K562 (cell line): ENCODE measurements around the gene PHKG1. TPM values are rescaled to one million over a fixed set of nuclear protein-coding genes. Genes with fewer than 3 reads are reported as not detected.
A peak's percentile ranks its signal among the peaks of the same experiment; 100 is the strongest.

Experiments used
- CREM ChIP-seq: IDR thresholded peaks from 2 replicates; pipeline ENCODE4 v1.6.1; 2014; ENCODE audit warnings: antibody characterized with exemption, low read depth
- CTCF ChIP-seq, 3 experiments: IDR thresholded peaks in 2 of 3; conservative IDR thresholded peaks in 1 of 3; 2 replicates each; pipeline ENCODE4 v1.5.1; 2011 to 2012; ENCODE audit warnings: low read length in 3 of 3, mild to moderate bottlenecking in 3 of 3, control low read depth in 2 of 3, improper control_type of control experiment in 1 of 3, inconsistent platforms in 1 of 3, low read depth in 1 of 3, mixed read lengths in 1 of 3, moderate library complexity in 1 of 3; ENCODE audit not compliant: insufficient read depth in 2 of 3
- ETV5 ChIP-seq: sonication (generic); formaldehyde crosslinking; IDR thresholded peaks from 2 replicates; pipeline ENCODE4 v1.4.0; 2020; ENCODE audit warnings: low read depth, mild to moderate bottlenecking, missing genetic modification reagents
- FIP1L1 ChIP-seq: fragments of 200-400 bp; formaldehyde crosslinking; IDR thresholded peaks from 2 replicates; pipeline ENCODE4 v1.6.1; 2018; ENCODE audit warnings: mild to moderate bottlenecking, low read depth, low read length; ENCODE audit not compliant: poor library complexity, severe bottlenecking
- HEY1 ChIP-seq: fragments of 250-450 bp; sonication (Bioruptor Pico); IDR thresholded peaks from 2 replicates; pipeline ENCODE4 v1.5.0; 2020; ENCODE audit warnings: mild to moderate bottlenecking, moderate library complexity, borderline replicate concordance
- MEIS2 ChIP-seq: fragments of 450-650 bp; IDR thresholded peaks from 2 replicates; pipeline ENCODE4 v1.6.1; 2014; ENCODE audit warnings: mild to moderate bottlenecking; ENCODE audit not compliant: partially characterized antibody
- NFXL1 ChIP-seq: fragments of 450-650 bp; formaldehyde crosslinking; IDR thresholded peaks from 2 replicates; pipeline ENCODE4 v1.4.0; 2021; ENCODE audit warnings: mild to moderate bottlenecking
- NR2C2 ChIP-seq, 2 experiments: fragments of 200-800 bp in 1 of 2; sonication (Bioruptor generic) in 1 of 2; sonication (generic) in 1 of 2; formaldehyde crosslinking in 1 of 2; IDR thresholded peaks; 2 replicates each; pipeline versions ENCODE4 v1.6.1 to v1.8.0; 2016 to 2022; ENCODE audit warnings: mild to moderate bottlenecking in 1 of 2, missing compliant biosample characterization in 1 of 2, missing genetic modification characterization in 1 of 2, missing genetic modification reagents in 1 of 2
- PCBP1 ChIP-seq: fragments of 200-400 bp; formaldehyde crosslinking; IDR thresholded peaks from 2 replicates; pipeline ENCODE4 v1.6.1; 2018; ENCODE audit warnings: mild to moderate bottlenecking, low read depth, low read length; ENCODE audit not compliant: poor library complexity, severe bottlenecking
- PHF20 ChIP-seq: fragments of 450-650 bp; IDR thresholded peaks from 2 replicates; pipeline ENCODE4 v1.6.1; 2018; ENCODE audit not compliant: partially characterized antibody
- RHOXF2B ChIP-seq: fragments of 250-450 bp; sonication (Bioruptor Pico); conservative IDR thresholded peaks from 2 replicates; pipeline ENCODE4 v1.5.1; 2021
- SMAD4 ChIP-seq: fragments of 250-450 bp; sonication (Bioruptor Pico); conservative IDR thresholded peaks from 2 replicates; pipeline ENCODE4 v1.8.0; 2021; ENCODE audit warnings: inconsistent platforms, mild to moderate bottlenecking, moderate library complexity
- STAT5A ChIP-seq: IDR thresholded peaks from 2 replicates; pipeline ENCODE4 v1.6.1; 2012; ENCODE audit warnings: low read length, inconsistent platforms, borderline replicate concordance
- THRB ChIP-seq: fragments of 450-650 bp; formaldehyde crosslinking; conservative IDR thresholded peaks from 2 replicates; pipeline ENCODE4 v1.4.0; 2022; ENCODE audit warnings: mild to moderate bottlenecking, missing genetic modification characterization
- ZNF24 ChIP-seq: fragments of 450-650 bp; IDR thresholded peaks from 2 replicates; pipeline ENCODE4 v1.6.1; 2016
- ZNF263 ChIP-seq: sonication (generic); formaldehyde crosslinking; IDR thresholded peaks from 2 replicates; pipeline ENCODE4 v1.8.0; 2022; ENCODE audit warnings: mild to moderate bottlenecking, missing genetic modification reagents, borderline replicate concordance
- ZNF77 ChIP-seq: fragments of 250-450 bp; sonication (Bioruptor Pico); IDR thresholded peaks from 2 replicates; pipeline ENCODE4 v1.5.0; 2020
- polyA plus RNA-seq, 8 experiments: library from polyadenylated mRNA; depleted of rRNA in 4 of 8; stranded (reverse) in 5 of 8; unstranded in 3 of 8; fragments of >200 nt; fragmentation: Nextera tagmentation in 2 of 8; fragmentation: Illumina TruSeq in 1 of 8; extraction: Ambion mirVana in 2 of 8; extraction: Trizol in 1 of 8; gene quantifications; 2 replicates each; pipeline versions ENCODE4 v1.2.1 to v1.2.3, GENCODE V29; 2011 to 2014; ENCODE audit warnings: inconsistent platforms in 1 of 8, missing spikeins in 1 of 8
- total RNA-seq, 7 experiments: library from RNA; depleted of rRNA in 6 of 7; stranded (reverse); fragments of >200 nt in 6 of 7; fragmentation: Illumina TruSeq in 2 of 7; extraction: Trizol in 2 of 7; gene quantifications; 2 replicates each; pipeline versions ENCODE4 v1.2.1 to v1.2.3, GENCODE V29; 2011 to 2021; ENCODE audit warnings: low replicate concordance in 1 of 7

PHKG1 gene
- total and polyA plus RNA-seq, 9 of the 15 experiments (the other 6 are each of a cell fraction or from before 2014, with no cell fraction given), result 0.10 to 0.83 (median 0.46) TPM

DNA sequence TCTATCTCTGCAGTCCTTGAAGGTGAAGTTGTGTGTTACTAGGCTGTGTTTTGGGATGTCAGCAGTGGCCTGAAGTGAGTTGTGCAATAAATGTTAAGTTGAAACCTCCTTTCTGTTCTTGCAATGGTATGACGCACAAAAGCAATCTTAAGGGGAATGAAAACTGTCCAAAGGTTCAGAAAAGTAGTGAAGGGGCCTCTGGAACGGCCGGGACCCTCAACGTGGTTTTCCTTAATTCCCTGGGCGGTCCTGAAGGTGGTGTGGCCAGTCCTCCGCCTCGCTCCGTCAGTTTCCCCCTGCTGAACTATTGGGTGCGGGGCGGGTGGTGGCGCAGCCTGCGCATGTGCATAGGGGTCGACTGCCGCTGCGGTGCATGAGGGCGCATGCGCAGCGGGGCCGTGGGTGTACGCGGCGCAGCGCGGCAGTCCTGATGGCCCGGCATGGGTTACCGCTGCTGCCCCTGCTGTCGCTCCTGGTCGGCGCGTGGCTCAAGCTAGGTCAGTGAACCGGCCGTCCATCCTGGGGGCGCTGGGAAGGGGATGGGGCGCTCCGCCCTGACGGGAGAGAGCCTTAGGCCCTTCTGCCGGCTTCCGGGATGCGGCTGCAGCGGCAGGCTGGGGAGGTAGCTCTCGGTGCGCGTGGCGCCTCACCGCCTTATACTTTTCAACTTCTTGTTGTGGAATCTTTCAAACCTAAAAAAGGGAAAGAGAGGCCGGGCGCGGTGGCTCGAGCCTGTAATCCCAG is 28.7 kb downstream of the PHKG1 start, which contains the start of gene SUMF2 (continued):
- TF ChIP-seq NR2C2 (CRISPR knock-in tag; IDR thresholded peaks at IDR 0.05) (0 out of 2 replicates have a peak, but pooled peaks have one; percentile 48), NR2C2 (tag; IDR thresholded peaks at IDR 0.05) (peak; percentile 68), PCBP1 (peak; percentile 23), RHOXF2B (CRISPR knock-in tag) (peak; percentile 76), SMAD4 (0 out of 2 replicates have a peak, but pooled peaks have one; percentile 24), NFXL1 (no peak), MEIS2 (peak; percentile 97), CTCF (IDR thresholded peaks at IDR 0.05 in 2 of 3, conservative IDR thresholded peaks at IDR 0.05 in 1 of 3; ENCODE audit: insufficient read depth in 2 of 3, low read depth in 1 of 3, low read length in 3 of 3) (peak; percentile 25 to 32 (median 27); a peak in 3 of 6 replicates), STAT5A (0 out of 2 replicates have a peak, but pooled peaks have one; percentile 9), FIP1L1 (peak; percentile 94), PHF20 (no peak), ZNF24 (0 out of 2 replicates have a peak, but pooled peaks have one; percentile 8), ETV5 (CRISPR knock-in tag) (peak; percentile 63; the same call in 1 of the 2 replicates), ZNF77 (peak; percentile 79), THRB (CRISPR knock-in tag) (peak; percentile 77; the same call in 1 of the 2 replicates), HEY1 (0 out of 2 replicates have a peak, but pooled peaks have one; percentile 22), ZNF263 (CRISPR knock-in tag) (peak; percentile 51; the same call in 1 of the 2 replicates), CREM (peak; percentile 60)
